Upper lobe of left lung (tissue), 4 donors: Measurements from ENCODE around the gene SPOCK2.

Source experiments
- CTCF ChIP-seq, 6 experiments: fragments of 450-650 bp in 4 of 6; fragments of 200-600 bp in 2 of 6; sonication (generic) in 2 of 6; IDR thresholded peaks; one replicate each; pipeline ENCODE4 v1.5.1; 2016 to 2019; ENCODE audit warnings: antibody characterized with exemption in 6 of 6
- POLR2A ChIP-seq, 4 donors: fragments of 450-650 bp; IDR thresholded peaks; one replicate each; pipeline ENCODE4 v1.5.1; 2016 to 2017; ENCODE audit warnings: antibody characterized with exemption in 4 of 4, mild to moderate bottlenecking in 2 of 4
- POLR2AphosphoS5 ChIP-seq, 2 donors: sonication (generic); formaldehyde crosslinking; IDR thresholded peaks; one replicate each; pipeline ENCODE4 v1.5.1; 2017; ENCODE audit warnings: antibody characterized with exemption in 2 of 2

GRCh38 chr10:72116372-72116771, 28.0 kb upstream of the SPOCK2 start:
- TF ChIP-seq POLR2AphosphoS5 (IDR thresholded peaks at IDR 0.05) (no peak), CTCF (IDR thresholded peaks at IDR 0.05) (no peak), POLR2A (IDR thresholded peaks at IDR 0.05) (no peak)
